H7 (cell line): ENCODE results near the gene H2BW1. TPM values are rescaled to one million over a fixed set of nuclear protein-coding genes. Genes with fewer than 3 reads are reported as not detected.

ENCODE experiments used
- total RNA-seq: library from RNA; depleted of rRNA; stranded (reverse); fragments of >200 nt; shearing (Covaris generic); gene quantifications from 2 replicates; pipeline ENCODE4 v1.2.3, GENCODE V29; 2014; rRNA removed

The H2BW1 gene
- total RNA-seq, 1 experiment from 2014 or later, result not detected

Other genes with a start within 250 kb of the H2BW1 start
- gene PLP1, start 236.9 kb downstream of the H2BW1 start, total RNA-seq, result 59.4 and 60.7 TPM in 2 replicates
- gene RAB9B, start 181.5 kb downstream of the H2BW1 start, total RNA-seq, result 0.30 and 0.48 TPM in 2 replicates
- 19.7 and 29.4 TPM in 2 replicates for gene TMSB15B, start 51.1 kb downstream of the H2BW1 start, total RNA-seq
- gene H2BW2, start 26.2 kb upstream of the H2BW1 start, total RNA-seq, result not detected in 2 replicates
- 3.5 and 5.2 TPM in 2 replicates for gene TMSB15C, start 62.5 kb upstream of the H2BW1 start, total RNA-seq
- gene ZCCHC18, start 98.8 kb upstream of the H2BW1 start, total RNA-seq, result 3.5 and 6.0 TPM in 2 replicates
- gene SLC25A53, start 143.3 kb upstream of the H2BW1 start, total RNA-seq, result 2.2 and 2.3 TPM in 2 replicates
- 23.9 and 25.7 TPM in 2 replicates for gene FAM199X, start 152.7 kb upstream of the H2BW1 start, total RNA-seq
- not detected in 2 replicates for gene ESX1, start 241.2 kb upstream of the H2BW1 start, total RNA-seq